ENCODE measurements around the gene ATP13A5.

Gene ATP13A5, protein sequence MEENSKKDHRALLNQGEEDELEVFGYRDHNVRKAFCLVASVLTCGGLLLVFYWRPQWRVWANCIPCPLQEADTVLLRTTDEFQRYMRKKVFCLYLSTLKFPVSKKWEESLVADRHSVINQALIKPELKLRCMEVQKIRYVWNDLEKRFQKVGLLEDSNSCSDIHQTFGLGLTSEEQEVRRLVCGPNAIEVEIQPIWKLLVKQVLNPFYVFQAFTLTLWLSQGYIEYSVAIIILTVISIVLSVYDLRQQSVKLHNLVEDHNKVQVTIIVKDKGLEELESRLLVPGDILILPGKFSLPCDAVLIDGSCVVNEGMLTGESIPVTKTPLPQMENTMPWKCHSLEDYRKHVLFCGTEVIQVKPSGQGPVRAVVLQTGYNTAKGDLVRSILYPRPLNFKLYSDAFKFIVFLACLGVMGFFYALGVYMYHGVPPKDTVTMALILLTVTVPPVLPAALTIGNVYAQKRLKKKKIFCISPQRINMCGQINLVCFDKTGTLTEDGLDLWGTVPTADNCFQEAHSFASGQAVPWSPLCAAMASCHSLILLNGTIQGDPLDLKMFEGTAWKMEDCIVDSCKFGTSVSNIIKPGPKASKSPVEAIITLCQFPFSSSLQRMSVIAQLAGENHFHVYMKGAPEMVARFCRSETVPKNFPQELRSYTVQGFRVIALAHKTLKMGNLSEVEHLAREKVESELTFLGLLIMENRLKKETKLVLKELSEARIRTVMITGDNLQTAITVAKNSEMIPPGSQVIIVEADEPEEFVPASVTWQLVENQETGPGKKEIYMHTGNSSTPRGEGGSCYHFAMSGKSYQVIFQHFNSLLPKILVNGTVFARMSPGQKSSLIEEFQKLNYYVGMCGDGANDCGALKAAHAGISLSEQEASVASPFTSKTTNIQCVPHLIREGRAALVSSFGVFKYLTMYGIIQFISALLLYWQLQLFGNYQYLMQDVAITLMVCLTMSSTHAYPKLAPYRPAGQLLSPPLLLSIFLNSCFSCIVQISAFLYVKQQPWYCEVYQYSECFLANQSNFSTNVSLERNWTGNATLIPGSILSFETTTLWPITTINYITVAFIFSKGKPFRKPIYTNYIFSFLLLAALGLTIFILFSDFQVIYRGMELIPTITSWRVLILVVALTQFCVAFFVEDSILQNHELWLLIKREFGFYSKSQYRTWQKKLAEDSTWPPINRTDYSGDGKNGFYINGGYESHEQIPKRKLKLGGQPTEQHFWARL

GRCh38 chr3:193378706-193379105 lies at the start of gene ATP13A5:
TSS of gene ATP13A5 (minus strand) at chr3:193378753. CDS start at chr3:193378725, 28 bp downstream.
- DNase-seq, result no peak

DNA sequence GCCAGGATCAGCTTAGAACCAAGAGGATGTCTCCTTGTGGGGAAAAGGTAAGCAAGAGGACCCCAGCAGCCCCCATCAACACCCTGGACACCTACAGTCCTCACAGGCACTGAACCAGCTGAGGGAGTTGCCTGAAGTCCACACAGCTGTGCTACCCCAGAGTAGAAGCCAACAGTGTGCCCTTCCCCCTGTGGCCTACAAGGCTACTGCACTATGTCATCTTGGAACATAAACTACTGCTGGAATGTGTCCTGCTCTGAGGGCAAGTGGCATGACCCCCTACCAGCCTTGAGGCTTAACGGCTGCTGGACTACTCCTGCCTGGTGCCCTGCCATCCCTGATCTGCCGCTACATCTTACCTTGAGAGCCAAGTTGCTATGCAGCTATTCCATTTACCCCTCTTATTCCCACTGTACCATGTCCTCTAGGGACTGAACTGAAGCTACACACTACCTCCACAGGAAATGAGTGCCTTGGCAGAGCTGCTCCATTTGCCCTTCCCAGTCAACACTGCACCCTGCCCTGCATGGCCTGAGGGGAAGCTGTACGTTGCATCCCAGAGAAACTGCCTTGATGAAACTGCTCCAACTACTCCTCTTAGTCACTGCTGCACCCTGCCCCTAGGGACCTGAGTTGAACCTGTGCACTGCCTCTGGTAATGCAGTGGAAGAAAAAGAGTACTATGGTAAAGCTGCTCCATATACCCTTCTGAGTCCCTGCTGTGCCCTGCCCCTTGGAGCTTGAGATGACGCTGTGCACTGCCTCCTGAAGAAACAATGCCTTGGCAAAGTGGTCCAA lies 40.2 kb upstream of the ATP13A5 start:
- no peak for DNase-seq

DNA sequence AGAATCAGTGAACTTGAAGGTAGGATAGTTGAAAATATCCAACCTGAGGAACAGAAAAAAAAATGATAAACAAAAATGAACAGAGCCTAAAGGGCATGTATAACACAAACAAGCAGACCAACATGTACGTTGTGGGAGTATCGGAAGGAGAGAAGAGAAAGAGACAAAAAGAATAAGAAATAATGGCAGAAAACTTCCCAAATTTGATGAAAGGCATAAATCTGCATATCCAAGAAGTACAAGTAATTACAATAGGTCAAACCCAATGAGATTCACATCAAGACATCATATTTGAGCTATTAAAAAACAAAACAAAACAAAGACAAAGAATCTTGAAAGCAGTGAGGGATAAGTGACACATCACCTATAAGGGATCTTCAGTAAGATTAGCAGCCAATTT lies 38.1 kb upstream of the ATP13A5 start:
- DNase-seq, result no peak

GRCh38 chr3:193407688-193408087 lies 29.1 kb upstream of the ATP13A5 start:
- no peak for DNase-seq

DNA sequence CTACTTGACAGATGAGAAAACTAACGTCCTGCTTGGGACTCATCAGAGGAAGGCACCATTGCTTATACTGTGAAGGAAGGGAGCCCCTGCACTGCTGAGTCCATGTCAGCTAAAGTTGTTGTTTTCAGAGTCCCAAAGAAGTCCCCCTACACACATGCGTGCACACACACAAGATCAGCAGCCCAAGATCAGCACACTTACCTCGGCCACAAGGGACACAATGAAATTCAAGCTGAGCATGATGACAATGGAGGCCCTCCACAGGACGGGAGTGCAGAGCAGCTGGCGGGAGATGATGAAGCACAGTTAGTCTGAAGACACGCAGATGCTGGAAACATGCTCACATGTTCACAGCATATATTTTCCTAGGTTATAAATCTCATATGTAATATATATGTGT lies 28.6 kb upstream of the ATP13A5 start:
- no peak for DNase-seq

DNA sequence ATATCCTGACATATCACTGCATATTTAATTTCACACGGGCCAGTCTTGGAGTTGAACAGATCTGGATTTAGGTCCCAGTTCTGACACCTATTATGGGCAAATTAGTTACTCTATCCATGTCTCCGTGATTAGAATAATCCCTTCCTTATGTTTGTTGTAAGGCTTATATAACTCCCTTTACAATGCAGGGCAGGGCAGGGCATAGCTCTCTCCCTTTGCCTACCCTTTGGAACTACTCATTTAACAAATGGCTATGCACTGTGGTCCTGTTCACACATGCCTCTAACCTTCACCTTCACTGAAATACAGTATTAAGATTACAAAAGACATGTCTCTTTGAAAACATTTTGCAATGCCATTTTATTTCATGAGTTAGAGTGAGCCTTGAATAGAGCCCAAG lies 24.8 kb upstream of the ATP13A5 start:
- no peak for DNase-seq

DNA sequence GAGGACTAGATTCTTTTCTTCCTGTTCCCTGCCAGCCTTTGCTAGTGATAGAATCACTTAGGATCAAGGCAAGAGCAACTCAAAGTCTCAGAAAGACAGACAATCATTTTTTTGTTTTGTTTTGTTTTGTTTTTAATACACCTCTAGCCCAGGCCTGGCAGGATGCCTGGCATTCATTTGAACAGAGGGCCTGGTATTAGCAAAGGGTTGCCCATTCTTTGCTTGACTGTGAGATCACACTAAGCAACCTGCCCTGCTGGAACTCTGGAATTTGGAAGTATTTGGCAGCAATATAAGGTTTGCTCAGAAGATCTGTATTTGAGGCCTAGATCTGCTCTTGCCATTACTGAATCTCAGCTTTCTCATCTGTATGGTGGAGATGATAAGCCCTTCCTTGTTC lies 21.8 kb upstream of the ATP13A5 start:
- DNase-seq, result no peak

DNA sequence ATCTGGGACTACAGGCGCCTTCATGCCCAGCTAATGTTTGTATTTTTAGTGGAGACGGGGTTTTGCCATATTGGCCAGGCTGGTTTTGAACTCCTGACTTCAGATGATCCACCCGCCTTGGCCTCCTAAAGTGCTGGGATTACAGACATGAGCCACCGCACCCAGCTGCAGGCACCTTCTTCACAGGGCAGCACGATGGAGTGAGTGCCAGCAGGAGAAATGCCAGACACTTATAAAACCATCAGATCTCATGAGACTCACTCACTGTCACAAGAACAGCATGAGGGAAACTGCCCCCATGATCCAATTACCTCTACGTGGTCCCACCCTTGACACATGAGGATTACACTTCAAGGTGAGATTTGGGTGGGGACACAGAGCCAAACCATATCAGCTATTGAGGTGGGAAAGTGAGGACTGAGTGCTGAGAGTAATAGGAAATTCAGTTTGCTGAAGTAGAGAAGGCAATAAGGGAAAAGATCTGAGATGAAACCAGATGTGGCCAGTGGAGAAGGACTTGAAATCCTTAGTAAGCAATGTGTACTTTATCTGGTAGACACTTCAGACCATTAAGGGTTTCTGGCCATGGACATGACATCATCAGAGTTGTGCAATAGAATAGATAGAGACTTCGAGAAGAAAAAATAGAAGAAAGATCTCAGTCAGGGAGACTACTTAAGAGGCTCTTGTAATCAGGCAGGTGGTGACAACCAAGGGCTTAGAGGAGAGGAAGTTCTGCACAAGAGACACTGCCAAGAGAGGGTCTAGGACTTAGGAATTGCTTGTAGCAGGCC lies 18.1 kb upstream of the ATP13A5 start:
- DNase-seq, result no peak

DNA sequence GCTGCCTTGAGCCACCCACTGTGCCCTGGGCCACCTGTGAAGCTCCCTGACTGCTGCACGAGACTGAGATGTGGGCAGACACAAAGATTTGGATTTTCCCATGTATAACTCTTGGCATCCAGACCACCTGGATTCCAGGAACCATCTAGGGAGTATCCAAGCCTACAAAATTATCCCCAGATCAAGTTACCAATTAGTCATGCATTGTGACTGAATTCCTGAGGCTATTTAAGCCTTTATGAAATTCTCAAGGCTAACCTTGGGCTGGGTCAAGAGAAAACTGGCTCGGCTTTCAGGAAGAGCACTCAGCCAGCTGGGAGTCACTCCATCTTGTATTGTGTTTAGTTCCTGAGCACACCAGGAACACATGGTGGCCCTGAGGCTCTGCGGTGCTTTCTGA lies 13.3 kb upstream of the ATP13A5 start:
- no peak for DNase-seq

- DNase-seq, result peak; percentile 65
These were observed 10.8 kb upstream of the ATP13A5 start for GRCh38 chr3:193389335-193389734.

GRCh38 chr3:193388361-193388760 lies 9.8 kb upstream of the ATP13A5 start:
- DNase-seq, result no peak

- DNase-seq, result no peak
These were observed 9.0 kb upstream of the ATP13A5 start for GRCh38 chr3:193387596-193387995.

DNA sequence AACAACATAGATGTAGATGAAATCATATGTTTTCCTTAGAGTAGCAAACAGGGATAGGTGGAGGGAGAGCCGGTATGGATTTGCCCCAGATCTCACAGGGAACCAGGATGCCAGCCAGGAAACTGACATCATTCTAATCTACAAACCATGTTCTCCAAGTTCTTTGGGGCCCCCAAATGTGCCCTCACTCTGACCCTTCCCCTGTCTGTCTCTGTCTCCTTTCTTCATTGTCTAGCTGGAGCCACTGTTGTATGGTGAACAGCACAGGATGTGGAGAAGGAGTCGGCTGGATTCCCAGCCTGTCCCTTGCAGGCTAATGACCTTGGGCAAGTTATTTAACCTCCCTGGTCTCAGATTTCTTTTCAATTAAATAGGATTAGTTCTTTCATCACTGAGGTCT lies 962 bp downstream of the ATP13A5 start:
- no peak for DNase-seq

- no peak for DNase-seq
These were observed 2.9 kb downstream of the ATP13A5 start for GRCh38 chr3:193375614-193376013.

DNA sequence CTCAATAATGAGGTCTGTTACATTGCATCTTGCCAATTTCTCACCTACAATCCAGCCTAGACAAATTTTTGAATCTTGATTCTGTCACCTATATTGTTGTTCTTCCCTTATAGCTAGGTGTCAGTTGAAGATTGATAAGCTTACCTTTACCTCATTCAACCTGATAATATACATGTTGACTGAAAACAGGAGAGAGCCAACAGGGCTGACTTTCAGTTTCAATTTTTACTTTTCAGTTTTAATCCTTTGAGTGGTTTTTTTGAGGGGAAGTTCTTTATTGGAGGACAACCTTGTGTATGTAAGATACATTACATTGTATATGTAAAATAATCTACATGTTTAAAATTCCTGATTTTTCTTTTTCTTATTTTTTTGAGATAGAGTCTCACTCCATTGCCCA lies 5.8 kb downstream of the ATP13A5 start:
- no peak for DNase-seq

DNA sequence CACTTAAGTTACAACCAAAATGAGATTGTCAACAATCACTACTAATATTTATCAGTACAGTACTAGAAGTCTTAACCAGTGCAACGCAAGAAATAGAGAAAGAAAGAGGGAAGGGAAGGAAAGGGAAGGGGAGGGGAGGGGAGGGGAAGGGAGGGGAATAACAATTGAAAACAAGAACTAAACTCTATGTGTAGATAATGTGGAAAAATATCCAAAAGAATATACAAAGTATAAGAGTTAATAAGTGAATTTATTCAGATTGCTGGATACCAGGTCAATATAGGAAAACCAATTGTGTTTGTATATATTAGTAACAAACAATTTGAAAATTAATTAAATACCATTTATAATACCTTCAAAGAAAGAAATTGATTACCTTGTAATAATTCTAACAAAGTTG lies 10.7 kb downstream of the ATP13A5 start:
- DNase-seq, result no peak

GRCh38 chr3:193357291-193357690 lies 21.3 kb downstream of the ATP13A5 start:
- DNase-seq, result no peak

DNA sequence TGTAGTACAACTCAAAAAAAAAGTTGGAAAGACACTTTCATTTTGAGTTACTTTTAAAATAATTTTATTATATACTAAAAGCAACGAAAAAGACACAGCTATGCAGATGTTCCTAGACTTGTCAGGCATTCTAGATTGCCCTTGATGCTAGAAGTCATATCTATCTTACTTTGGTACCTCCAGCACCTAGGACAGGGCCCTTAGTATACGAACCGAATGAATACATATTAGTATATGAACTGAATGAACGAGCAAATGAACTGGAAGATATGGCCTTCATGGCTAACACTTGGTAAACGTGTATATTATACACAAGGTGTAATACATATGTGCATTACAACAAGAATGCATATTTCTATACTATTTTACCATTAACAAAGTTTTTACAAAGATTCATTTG lies 24.1 kb downstream of the ATP13A5 start:
- DNase-seq, result no peak

GRCh38 chr3:193350744-193351143 lies 27.8 kb downstream of the ATP13A5 start:
- no peak for DNase-seq

DNA sequence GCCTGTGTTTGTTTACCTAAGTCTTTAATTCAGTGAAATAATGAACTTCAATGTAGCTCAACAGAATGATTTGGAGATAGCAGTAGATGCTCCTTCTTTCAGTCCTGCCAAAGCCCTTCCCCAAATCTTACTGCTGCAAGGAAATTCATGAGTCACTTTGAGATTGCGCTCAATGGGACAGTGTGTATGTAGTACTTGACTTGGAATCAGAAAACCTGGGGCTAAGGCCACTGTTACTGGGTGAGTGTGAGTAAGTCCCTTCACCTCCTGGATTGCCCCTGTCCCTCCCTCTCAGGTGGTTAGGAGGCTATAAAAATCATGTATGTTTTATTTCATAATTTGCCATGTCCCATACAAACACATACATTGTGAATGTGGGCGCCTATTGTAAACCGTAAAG lies 29.9 kb downstream of the ATP13A5 start:
- DNase-seq, result no peak

Data from NCI-H2107 (cell line).